Progenitor cell of endocrine pancreas (in vitro differentiated cells): Measurements from ENCODE around the gene NTHL1. TPM values are rescaled to one million over a fixed set of nuclear protein-coding genes. Genes with fewer than 3 reads are reported as not detected.
A peak's percentile ranks its signal among the peaks of the same experiment; 100 is the strongest.

Source experiments
- DNase-seq: peaks from one replicate; pipeline ENCODE4 v3.0.0; 2021; ENCODE audit warnings: low spot score; ENCODE audit not compliant: unreplicated experiment
- H3K27ac Mint-ChIP-seq: 2 replicates; pipeline ENCODE4 v1.8.0; 2021; ENCODE audit warnings: mild to moderate bottlenecking, moderate library complexity, mixed read lengths
- H3K27me3 Mint-ChIP-seq: 2 replicates; pipeline ENCODE4 v1.8.0; 2021; ENCODE audit warnings: mixed read lengths
- H3K36me3 Mint-ChIP-seq: 2 replicates; pipeline ENCODE4 v1.8.0; 2022; ENCODE audit warnings: mixed read lengths; ENCODE audit not compliant: insufficient read depth
- H3K4me1 Mint-ChIP-seq: 2 replicates; pipeline ENCODE4 v1.8.0; 2021; ENCODE audit warnings: low read depth, mixed read lengths
- H3K4me3 Mint-ChIP-seq: 2 replicates; pipeline ENCODE4 v1.8.0; 2021; ENCODE audit warnings: low read depth, mild to moderate bottlenecking, moderate library complexity, mixed read lengths
- H3K9me3 Mint-ChIP-seq: 2 replicates; pipeline ENCODE4 v1.8.0; 2021; ENCODE audit warnings: low read depth, mixed read lengths
- CTCF ChIP-seq: fragments of 200-600 bp; sonication (generic); IDR thresholded peaks from one replicate; pipeline ENCODE4 v1.5.0; 2021; ENCODE audit warnings: antibody characterized with exemption, mild to moderate bottlenecking; ENCODE audit not compliant: unreplicated experiment
- total RNA-seq: library from RNA; stranded (reverse); gene quantifications from 2 replicates; pipeline ENCODE4 v1.2.1, GENCODE V29; 2021

The NTHL1 gene
- total RNA-seq, 1 donor from 2014 or later, result 28.1 TPM

- H3K27ac Mint-ChIP-seq, result peak overlapping the region; percentile 74
- no peaks in the 10 kb centered on the region for H3K27me3 Mint-ChIP-seq
- H3K4me1 Mint-ChIP-seq, result peaks cover 11% of the 10 kb centered on the region
- H3K36me3 Mint-ChIP-seq, result peaks cover under 1% of the 10 kb centered on the region
- DNase-seq, result no peak
- H3K9me3 Mint-ChIP-seq, result no peaks in the 10 kb centered on the region
- peak overlapping the region; percentile 88 for H3K4me3 Mint-ChIP-seq
- TF ChIP-seq CTCF, result no peak
Measured at GRCh38 chr16:2048116-2048543, 496 bp upstream of the NTHL1 start.

GRCh38 chr16:2046893-2047329 lies 723 bp downstream of the NTHL1 start:
- TF ChIP-seq CTCF, result no peak
- Mint-ChIP-seq H3K27ac (no peak overlapping the region), H3K27me3 (no peaks in the 10 kb centered on the region), H3K4me3 (peak overlapping the region; percentile 88), H3K36me3 (peaks cover 1% of the 10 kb centered on the region), H3K4me1 (peaks cover 11% of the 10 kb centered on the region), H3K9me3 (no peaks in the 10 kb centered on the region)
- no peak for DNase-seq

GRCh38 chr16:2045965-2046892 lies 1.4 kb downstream of the NTHL1 start:
- Mint-ChIP-seq H3K4me1 (peaks cover 11% of the 10 kb centered on the region), H3K27ac (no peak overlapping the region), H3K36me3 (peaks cover 1% of the 10 kb centered on the region), H3K27me3 (no peaks in the 10 kb centered on the region), H3K4me3 (peak overlapping the region; percentile 88), H3K9me3 (no peaks in the 10 kb centered on the region)
- DNase-seq, result no peak
- no peak for TF ChIP-seq CTCF

- Mint-ChIP-seq H3K27me3 (no peaks in the 10 kb centered on the region), H3K4me3 (no peak overlapping the region), H3K36me3 (peaks cover 1% of the 10 kb centered on the region), H3K9me3 (no peaks in the 10 kb centered on the region), H3K4me1 (peaks cover 13% of the 10 kb centered on the region), H3K27ac (no peak overlapping the region)
- TF ChIP-seq CTCF, result no peak
- no peak for DNase-seq
Measured at GRCh38 chr16:2044541-2044940, 3.1 kb downstream of the NTHL1 start.

GRCh38 chr16:2043667-2044451 lies 3.8 kb downstream of the NTHL1 start:
- TF ChIP-seq CTCF, result no peak
- Mint-ChIP-seq H3K4me1 (peaks cover 16% of the 10 kb centered on the region), H3K27ac (no peak overlapping the region), H3K36me3 (peaks cover 1% of the 10 kb centered on the region), H3K9me3 (no peaks in the 10 kb centered on the region), H3K27me3 (no peaks in the 10 kb centered on the region), H3K4me3 (no peak overlapping the region)
- DNase-seq, result no peak
